ENCODE measurements around the gene RNF152.

DNA sequence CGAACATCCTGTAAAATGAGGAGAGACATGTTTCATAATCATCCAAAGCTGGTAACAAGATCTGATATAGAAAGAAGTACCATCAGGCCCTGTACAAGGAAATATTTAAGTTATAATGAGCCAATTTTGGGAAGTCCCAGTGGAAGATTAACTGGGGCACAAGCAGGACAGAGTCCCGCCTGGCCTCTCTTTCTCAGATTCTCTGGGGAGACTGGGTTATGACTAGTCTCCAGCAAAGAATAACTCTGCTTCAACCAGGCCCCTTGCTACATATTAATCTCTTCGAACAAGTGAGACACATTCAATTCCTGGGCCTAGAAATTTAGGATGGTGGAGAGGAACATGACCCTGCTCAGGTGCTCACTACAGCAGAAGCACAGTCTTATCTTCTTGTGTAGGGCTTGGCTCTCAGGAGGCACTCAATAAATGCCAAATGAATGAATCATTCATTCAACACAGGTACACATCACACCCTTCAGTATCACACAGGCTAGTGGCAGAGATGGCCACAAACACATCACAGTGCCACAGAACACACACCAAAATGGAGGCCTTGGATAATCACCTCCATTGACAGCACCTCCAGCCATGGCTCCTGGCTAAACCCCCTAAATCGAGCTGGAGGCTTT lies 46.4 kb upstream of the RNF152 start:
- TF ChIP-seq, protein P1, sequence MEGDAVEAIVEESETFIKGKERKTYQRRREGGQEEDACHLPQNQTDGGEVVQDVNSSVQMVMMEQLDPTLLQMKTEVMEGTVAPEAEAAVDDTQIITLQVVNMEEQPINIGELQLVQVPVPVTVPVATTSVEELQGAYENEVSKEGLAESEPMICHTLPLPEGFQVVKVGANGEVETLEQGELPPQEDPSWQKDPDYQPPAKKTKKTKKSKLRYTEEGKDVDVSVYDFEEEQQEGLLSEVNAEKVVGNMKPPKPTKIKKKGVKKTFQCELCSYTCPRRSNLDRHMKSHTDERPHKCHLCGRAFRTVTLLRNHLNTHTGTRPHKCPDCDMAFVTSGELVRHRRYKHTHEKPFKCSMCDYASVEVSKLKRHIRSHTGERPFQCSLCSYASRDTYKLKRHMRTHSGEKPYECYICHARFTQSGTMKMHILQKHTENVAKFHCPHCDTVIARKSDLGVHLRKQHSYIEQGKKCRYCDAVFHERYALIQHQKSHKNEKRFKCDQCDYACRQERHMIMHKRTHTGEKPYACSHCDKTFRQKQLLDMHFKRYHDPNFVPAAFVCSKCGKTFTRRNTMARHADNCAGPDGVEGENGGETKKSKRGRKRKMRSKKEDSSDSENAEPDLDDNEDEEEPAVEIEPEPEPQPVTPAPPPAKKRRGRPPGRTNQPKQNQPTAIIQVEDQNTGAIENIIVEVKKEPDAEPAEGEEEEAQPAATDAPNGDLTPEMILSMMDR (IDR thresholded peaks at IDR 0.05; ENCODE audit: poor library complexity, severe bottlenecking), result no peak
- no peak for TF ChIP-seq SMC3 (conservative IDR thresholded peaks at IDR 0.05; ENCODE audit: poor library complexity)
- no peak for TF ChIP-seq EP300 (conservative IDR thresholded peaks at IDR 0.05; ENCODE audit: poor library complexity, severe bottlenecking)
- TF ChIP-seq POLR2AphosphoS5 (IDR thresholded peaks at IDR 0.05), result no peak
